ENCODE measurements around the gene LRRC7. TPM values are rescaled to one million over a fixed set of nuclear protein-coding genes. Genes with fewer than 3 reads are reported as not detected.

Gene LRRC7
- total RNA-seq, 6 experiments from 2014 or later = 0.09 to 0.33 (median 0.23) TPM

DNA sequence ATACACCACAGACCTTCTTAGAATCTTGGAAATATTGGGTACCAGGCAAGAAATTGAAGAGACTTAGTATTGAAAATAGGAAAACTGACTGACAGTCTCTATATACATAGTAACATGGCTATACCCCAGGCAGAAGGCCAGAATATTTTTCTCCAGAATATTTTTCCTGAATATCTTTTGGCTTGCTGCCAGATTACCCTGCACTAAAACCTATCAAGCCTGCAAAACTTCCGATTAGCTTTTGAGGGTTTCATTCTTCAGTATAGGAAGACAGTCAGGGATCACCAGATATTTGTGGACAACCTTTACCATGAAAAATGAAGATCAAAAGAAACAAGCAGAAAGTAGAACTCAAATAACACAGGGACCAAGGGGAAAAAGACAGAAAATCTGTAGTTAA, 187.9 kb downstream of the LRRC7 start:
- Mint-ChIP-seq H3K9me3 (peaks cover 4% of the 10 kb centered on the region; the same call in 1 of the 2 replicates), H3K4me1 (ENCODE audit: low read depth) (no peaks in the 10 kb centered on the region), H3K27me3 (ENCODE audit: insufficient read depth) (peaks cover 2% of the 10 kb centered on the region), H3K4me3 (no peak overlapping the region), H3K27ac (no peak overlapping the region), H3K36me3 (ENCODE audit: low read depth) (no peaks in the 10 kb centered on the region)
- DNase-seq = no peak
- TF ChIP-seq, protein P1, sequence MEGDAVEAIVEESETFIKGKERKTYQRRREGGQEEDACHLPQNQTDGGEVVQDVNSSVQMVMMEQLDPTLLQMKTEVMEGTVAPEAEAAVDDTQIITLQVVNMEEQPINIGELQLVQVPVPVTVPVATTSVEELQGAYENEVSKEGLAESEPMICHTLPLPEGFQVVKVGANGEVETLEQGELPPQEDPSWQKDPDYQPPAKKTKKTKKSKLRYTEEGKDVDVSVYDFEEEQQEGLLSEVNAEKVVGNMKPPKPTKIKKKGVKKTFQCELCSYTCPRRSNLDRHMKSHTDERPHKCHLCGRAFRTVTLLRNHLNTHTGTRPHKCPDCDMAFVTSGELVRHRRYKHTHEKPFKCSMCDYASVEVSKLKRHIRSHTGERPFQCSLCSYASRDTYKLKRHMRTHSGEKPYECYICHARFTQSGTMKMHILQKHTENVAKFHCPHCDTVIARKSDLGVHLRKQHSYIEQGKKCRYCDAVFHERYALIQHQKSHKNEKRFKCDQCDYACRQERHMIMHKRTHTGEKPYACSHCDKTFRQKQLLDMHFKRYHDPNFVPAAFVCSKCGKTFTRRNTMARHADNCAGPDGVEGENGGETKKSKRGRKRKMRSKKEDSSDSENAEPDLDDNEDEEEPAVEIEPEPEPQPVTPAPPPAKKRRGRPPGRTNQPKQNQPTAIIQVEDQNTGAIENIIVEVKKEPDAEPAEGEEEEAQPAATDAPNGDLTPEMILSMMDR (IDR thresholded peaks at IDR 0.05) = no peak

DNA sequence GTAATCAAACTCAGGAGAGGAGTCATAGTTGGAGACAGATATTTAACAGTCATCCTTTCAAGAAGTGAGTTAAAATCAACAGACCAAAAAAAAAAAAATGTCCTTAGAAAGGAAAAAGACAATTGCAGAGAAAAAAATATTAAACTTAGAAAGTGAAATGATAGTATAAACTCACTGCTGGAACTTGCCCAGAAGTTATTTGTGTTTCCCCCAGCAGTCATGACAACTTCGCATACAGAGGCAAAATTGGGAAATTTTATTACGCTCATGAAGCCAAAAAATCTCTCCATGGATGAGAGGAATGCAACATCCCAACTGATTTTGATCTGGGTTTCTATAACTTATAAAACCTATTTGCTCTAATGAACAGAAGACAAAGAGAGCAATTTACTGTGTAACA, 198.2 kb downstream of the LRRC7 start:
- no peaks in the 10 kb centered on the region for H3K27me3 Mint-ChIP-seq (ENCODE audit: insufficient read depth)
- H3K4me3 Mint-ChIP-seq = no peak overlapping the region
- peaks cover 8% of the 10 kb centered on the region for H3K9me3 Mint-ChIP-seq
- no peaks in the 10 kb centered on the region for H3K4me1 Mint-ChIP-seq (ENCODE audit: low read depth)
- no peaks in the 10 kb centered on the region for H3K36me3 Mint-ChIP-seq (ENCODE audit: low read depth)
- TF ChIP-seq, protein P1 (IDR thresholded peaks at IDR 0.05) = no peak
- DNase-seq = no peak
- H3K27ac Mint-ChIP-seq = no peak overlapping the region

DNA sequence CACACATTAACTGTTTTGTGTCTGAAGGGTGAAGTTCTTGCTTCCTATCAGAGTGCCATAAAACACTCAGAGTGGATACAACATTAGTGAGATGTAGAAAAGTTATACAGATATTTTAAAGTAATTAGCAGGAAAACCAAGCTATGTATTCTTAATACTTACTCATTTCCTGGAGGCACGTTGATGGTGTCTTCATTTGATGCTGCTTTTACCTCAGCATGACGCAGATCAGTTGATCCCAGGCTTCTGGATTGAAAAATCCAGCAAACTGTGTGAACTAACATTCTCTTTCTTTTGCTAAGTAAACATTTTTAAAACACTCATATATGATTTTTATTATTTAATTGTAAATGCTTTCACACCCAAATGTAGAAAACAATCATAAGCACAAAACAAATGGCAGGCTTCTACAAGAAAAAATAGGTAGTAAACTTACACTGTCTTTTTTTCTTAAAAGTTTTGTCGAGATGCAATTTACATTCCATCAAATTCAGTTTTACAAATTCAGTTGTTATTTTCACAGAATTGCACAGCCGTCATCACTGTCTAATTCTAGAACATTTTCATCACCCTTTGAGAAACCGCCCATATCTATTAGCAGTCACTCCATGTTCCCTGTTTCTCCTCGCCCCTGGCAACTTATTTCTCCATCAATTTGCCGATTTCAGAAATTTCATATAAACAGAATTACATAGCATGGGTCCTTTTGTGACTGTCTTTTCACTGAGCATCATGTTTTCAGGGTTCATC, 198.9 kb downstream of the LRRC7 start:
- Mint-ChIP-seq H3K9me3 (peaks cover 8% of the 10 kb centered on the region), H3K4me3 (no peak overlapping the region), H3K36me3 (ENCODE audit: low read depth) (no peaks in the 10 kb centered on the region; the same call in 1 of the 2 replicates), H3K27me3 (ENCODE audit: insufficient read depth) (no peaks in the 10 kb centered on the region), H3K4me1 (ENCODE audit: low read depth) (no peaks in the 10 kb centered on the region), H3K27ac (no peak overlapping the region)
- TF ChIP-seq, protein P1 (IDR thresholded peaks at IDR 0.05) = no peak
- DNase-seq = no peak

DNA sequence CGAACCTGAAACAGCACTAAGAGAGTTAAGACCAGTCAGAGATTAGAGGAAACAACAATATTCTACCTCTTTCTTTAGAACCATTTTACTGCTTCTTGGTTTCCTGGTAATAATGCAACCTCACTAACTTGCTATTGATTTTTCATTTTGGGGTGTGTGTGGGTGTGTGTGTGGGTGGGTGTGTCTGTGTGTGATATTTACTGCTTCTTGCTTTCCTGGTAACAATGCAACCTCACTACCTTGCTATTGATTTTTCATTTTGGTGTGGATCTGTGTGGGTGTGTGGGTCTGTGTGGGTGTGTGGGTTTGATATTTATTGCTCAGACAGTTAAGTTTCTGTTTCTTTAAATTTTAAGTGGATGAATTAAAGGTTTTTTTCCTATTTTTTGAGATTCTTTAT, 208.8 kb downstream of the LRRC7 start:
- Mint-ChIP-seq H3K4me1 (ENCODE audit: low read depth) (no peaks in the 10 kb centered on the region), H3K4me3 (no peak overlapping the region), H3K36me3 (ENCODE audit: low read depth) (no peaks in the 10 kb centered on the region; the same call in 1 of the 2 replicates), H3K9me3 (peaks cover 19% of the 10 kb centered on the region), H3K27me3 (ENCODE audit: insufficient read depth) (no peaks in the 10 kb centered on the region; the same call in 1 of the 2 replicates), H3K27ac (no peak overlapping the region)
- no peak for DNase-seq
- TF ChIP-seq, protein P1 (IDR thresholded peaks at IDR 0.05) = no peak

DNA sequence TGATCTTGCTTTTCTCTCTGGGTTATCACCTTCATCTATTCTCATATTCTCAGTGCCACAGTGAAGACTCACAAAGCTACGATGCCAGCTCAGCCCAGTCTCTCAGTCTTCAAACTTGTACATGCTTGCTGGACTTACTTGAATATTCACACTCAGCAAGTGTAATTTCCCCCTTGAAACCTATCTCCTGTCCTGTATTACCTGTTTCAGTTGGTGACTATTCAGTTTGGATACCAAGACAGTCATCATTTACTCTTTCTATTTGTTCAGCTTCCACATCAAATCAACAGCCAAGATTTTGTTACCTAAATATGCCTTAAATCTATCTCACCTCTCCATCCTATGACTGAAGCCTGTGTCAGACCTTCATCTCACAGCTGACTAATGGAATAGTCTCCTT, 209.7 kb downstream of the LRRC7 start:
- no peak overlapping the region for H3K27ac Mint-ChIP-seq
- H3K36me3 Mint-ChIP-seq (ENCODE audit: low read depth) = no peaks in the 10 kb centered on the region
- no peak for DNase-seq
- TF ChIP-seq, protein P1 (IDR thresholded peaks at IDR 0.05) = no peak
- H3K4me3 Mint-ChIP-seq = no peak overlapping the region
- no peaks in the 10 kb centered on the region for H3K27me3 Mint-ChIP-seq (ENCODE audit: insufficient read depth)
- no peaks in the 10 kb centered on the region for H3K4me1 Mint-ChIP-seq (ENCODE audit: low read depth)
- H3K9me3 Mint-ChIP-seq = peaks cover 14% of the 10 kb centered on the region
